H1 (cell line): ENCODE measurements around the gene PLXNA3. TPM values are rescaled to one million over a fixed set of nuclear protein-coding genes. Genes with fewer than 3 reads are reported as not detected.

Experiments used
- CHD7 ChIP-seq: fragments of 300-600 bp; sonication (generic); IDR thresholded peaks from 2 replicates; pipeline ENCODE4 v1.7.1; 2012; ENCODE audit warnings: low read length, moderate library complexity, mild to moderate bottlenecking, inconsistent platforms; ENCODE audit not compliant: insufficient replicate concordance
- MAFK ChIP-seq: IDR thresholded peaks from 2 replicates; pipeline ENCODE4 v1.6.1; 2012; ENCODE audit warnings: low read depth, mild to moderate bottlenecking, improper control_type of control experiment, low read length
- SIRT6 ChIP-seq: IDR thresholded peaks from one replicate; pipeline ENCODE4 v1.7.1; 2012; ENCODE audit warnings: low read length, inconsistent platforms
- TAF1 ChIP-seq: IDR thresholded peaks from 2 replicates; pipeline ENCODE4 v1.6.1; 2011; ENCODE audit warnings: mild to moderate bottlenecking, low read depth, low read length
- polyA plus RNA-seq, 7 experiments: library from polyadenylated mRNA; depleted of rRNA in 3 of 7; stranded (reverse) in 5 of 7; unstranded in 2 of 7; fragments of >200 nt in 5 of 7; fragments of 200-250 nt in 2 of 7; gene quantifications; 1 replicate in 5 of 7; 2 replicates in 1 of 7; 4 replicates in 1 of 7; pipeline versions ENCODE4 v1.2.1 to v1.2.3, GENCODE V29; 2011 to 2013; ENCODE audit warnings: missing spikeins in 2 of 7, mixed read lengths in 2 of 7
- total RNA-seq: library from RNA; stranded (reverse); fragmentation: NEBNext Ultra II Directional; extraction: Animal tissue kit (Norgen Biotek cat#: 25700); gene quantifications from 2 replicates; pipeline ENCODE4 v1.2.1, GENCODE V29; 2021
- TF ChIP-seq, protein P1 (sequence below): IDR thresholded peaks from 2 replicates; pipeline ENCODE4 v1.6.1; 2012; ENCODE audit warnings: low read length, inconsistent platforms

Gene PLXNA3
- total and polyA plus RNA-seq, 2 of the 8 experiments (the other 6 are each of a cell fraction or from before 2014, with no cell fraction given): 10.7 to 18.2 TPM

- no peak for TF ChIP-seq CHD7
- no peak for TF ChIP-seq TAF1
- TF ChIP-seq MAFK: no peak
- TF ChIP-seq, protein P1, sequence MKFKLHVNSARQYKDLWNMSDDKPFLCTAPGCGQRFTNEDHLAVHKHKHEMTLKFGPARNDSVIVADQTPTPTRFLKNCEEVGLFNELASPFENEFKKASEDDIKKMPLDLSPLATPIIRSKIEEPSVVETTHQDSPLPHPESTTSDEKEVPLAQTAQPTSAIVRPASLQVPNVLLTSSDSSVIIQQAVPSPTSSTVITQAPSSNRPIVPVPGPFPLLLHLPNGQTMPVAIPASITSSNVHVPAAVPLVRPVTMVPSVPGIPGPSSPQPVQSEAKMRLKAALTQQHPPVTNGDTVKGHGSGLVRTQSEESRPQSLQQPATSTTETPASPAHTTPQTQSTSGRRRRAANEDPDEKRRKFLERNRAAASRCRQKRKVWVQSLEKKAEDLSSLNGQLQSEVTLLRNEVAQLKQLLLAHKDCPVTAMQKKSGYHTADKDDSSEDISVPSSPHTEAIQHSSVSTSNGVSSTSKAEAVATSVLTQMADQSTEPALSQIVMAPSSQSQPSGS: no peak
- no peak for TF ChIP-seq SIRT6
- TF ChIP-seq, all 59 proteins: peak for 0
These were observed 8.5 kb upstream of the PLXNA3 start (continued) for GRCh38 chrX:154449618-154450017.
